ENCODE results near the gene PDE4D.

Gene PDE4D

DNA sequence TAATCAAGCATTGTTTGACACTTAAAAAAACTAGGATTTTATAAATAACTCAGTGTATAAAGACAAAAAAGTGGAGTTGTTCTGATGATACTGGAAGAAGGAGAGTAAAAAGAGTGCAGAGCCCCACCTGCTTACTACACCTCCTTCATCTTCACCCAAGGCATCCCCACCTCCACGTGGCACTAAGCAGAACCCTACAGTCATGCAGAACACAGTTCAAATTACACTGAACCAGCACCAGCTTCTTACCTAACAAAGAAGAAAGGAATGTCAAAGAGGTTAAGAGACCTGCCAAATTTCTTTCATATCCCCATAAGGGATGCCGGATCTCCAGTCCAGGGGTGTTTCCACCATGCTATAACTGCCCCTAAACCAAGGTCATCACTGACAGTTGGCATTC lies 55.5 kb downstream of the PDE4D start:
- DNase-seq: no peak

DNA sequence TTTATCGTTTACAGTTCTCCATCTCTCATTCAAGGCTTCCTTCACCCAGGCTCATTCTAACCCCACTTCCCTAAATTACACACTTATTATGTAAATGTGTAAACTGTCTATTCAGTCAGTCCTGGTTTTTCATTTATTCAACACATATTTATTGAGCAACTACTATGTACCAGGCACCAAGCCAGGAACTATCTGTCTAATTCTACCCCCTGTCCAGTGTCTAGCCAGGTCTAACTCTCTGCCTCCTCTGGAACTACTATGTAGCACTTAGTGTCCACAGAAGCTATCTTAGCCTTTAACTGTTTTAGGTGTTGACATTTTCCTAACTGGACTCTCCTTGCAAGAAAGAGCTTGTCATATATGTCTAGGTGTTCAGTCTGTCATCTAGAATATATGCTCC lies 56.5 kb downstream of the PDE4D start:
- DNase-seq: no peak

DNA sequence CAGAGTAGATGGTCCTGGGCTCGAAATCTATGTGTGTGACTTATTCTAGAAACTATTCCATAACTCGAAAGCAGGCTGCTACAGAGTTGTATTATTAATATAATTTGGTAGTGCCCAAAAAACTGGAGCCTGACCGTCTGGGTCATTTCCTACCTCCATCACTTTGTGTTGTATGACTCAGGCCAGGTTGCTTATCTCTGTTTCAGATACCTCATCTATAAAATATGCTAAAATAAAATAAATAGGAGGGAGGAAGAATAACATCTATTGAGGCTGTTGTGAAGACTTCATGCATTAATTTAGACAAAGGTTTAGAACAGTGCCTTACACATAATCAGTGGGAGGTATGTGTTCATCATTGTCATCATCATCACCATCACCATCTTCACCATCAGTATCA lies 57.7 kb downstream of the PDE4D start:
- no peak for DNase-seq

DNA sequence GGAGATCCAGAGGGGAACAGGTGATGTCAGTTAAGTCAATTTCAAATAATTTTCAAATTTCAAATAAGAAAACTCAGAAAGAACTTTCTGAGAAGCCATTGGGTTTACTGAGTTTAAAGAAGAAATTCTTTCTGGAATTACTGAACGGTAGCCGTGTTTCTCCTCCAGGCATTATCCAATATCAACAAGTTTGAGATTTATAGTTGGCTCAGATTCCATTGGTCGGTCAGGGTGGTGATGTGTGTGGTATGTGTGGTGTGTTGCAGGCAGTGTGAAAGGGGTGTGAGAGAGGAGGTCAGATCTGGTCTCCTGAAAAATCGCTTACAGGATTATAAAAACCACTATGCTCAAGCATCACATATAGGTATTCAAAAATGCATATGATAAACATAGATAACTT lies 60.1 kb downstream of the PDE4D start:
- no peak for DNase-seq

DNA sequence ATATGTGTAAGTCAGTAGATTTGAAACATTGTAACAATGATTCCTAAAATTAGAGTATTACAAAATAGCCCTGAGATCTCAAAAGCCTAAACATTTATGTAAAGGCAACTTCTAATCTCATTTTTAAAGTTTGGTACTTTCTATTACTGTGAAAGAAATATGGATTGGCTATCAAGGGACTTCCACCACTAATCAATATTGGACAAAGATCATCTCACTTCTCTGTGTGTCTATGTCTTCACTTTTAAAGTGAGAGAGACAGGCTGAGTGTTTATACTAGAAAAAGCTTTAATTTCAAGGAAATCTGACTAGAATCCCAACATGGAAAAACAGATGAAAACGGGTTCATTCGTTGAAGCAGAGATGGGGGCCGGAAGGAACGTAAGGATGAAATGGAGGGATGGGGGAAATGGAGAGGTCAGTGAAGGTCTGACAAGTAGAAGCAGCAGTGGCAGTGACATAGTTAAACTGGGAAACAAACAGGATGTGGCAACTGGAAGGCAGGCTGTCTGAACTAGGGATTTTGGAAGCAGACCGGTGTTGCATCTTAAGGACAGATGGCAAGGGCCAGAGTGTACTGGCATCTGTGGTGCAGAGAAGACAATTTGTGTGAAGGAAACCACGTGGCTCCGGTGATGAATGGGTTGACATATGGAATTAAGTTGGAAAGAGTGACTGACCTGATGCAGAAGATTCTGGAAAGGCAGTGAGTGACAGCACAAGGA lies 60.8 kb downstream of the PDE4D start:
- DNase-seq: no peak

DNA sequence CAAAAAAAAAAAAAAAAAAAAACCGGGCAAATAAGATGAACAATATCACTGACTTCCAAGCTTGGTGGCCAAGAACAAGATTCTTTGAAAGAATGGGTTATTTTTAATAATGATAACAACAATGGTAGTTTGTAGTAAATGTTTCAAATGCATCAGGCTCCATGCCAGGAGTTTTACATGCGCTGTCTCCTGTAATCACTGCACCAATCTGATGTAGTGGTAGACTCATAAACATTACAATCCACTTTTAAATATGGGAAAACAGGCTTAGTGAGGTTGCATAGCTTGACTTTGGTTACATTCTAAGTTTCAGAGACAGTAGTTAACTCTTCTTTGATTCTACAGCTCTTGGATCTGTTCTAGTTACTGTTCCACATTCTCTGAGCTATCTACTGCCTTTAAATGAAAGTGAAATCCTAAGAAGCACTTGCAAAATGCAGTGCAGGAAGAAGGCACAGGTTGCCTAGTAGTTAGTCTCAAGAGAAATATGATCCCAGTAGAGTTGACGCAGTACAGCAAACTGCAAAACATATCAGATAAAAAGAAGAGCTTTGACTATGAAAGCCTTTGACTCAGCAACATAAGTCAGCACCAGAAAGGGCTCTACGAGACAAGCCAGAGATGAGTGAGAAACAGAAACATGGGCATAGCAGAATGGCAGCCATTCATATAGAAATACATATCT lies 62.1 kb downstream of the PDE4D start:
- no peak for DNase-seq

DNA sequence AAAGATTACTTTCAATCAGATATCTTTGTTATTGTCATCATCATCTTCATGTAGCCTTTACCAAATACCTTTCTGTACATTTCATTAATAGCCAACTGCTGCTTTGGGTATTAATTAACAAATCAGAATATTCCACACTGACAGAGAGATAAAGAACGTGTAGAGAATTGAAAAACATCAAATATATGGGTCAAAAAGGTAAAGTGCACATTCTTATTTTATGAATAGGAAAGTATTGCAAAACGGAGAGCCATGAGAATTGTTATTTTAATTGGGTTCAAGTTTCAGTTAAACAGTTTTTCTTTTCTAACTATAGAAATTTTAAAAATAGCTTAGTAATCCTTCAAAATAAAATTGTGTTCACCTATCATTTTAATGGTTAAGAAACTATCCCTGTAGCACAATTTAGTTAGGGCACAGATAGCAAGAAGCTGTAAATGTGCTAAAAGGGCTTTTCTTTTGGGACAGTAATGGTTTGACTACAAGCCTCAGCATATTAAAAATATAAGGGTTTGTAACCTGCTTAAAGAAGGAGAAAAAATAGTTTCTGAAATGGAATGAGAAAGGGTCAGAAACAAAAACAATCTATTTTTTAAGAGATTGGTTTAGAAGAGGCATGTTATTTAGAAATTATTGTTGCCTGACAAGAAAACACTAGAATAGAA lies 62.9 kb downstream of the PDE4D start:
- DNase-seq: no peak

DNA sequence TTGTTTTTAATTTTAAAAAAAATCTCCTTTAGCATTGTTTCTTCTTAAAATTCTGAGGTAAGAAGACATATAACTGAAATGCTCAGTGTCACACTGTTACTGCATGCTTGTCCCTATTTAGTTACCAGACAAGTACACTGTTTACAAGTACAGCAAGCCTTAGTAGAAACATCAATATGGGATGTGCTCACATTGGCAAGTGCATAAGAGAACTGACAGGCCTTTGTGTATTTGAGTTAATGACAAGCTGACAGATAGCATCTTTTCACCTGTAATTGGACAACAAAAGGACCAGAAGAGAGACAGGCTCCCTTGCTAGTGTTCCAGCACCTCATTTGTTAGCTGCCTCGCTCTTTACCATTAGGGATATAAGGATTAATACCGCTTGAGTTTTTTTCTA lies 63.6 kb downstream of the PDE4D start:
- DNase-seq: no peak

DNA sequence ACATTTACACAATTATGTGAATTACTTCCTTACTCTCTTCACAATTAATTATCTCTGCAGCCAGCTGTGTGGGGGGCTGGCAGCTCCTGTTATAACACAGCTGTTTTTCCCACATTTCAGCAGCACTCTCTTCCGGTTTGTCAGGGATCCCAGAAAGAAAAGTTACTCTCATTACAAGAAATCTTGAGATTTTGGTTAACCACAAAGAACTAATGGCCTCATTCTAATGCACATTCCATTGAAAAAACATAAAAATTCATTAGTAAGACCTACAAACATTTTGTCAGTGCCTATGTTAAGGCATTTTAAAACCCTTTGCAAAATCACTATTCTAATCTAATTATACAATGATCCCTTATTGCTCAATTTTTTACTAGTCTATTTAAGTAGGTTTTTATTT lies 64.1 kb downstream of the PDE4D start:
- peak; percentile 88 for DNase-seq

DNA sequence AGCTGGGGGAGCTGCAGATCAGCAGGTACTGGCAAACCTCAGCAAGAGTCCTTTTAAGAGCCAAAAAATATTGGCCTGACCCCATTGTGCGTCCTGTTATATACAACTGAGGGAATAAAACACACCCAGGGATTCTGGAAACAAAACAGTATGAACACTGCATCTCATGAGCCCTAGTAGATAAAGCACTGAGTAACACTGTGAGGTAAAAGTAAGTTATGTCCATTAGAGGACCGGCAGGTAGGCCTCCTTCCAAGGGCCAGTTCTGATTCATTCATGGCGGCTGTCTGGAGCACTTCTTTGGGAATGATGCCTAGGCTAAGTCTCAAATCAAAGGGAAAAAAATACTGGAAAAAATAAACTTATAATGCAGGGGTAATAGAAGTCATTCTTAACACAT lies 64.9 kb downstream of the PDE4D start:
- no peak for DNase-seq

DNA sequence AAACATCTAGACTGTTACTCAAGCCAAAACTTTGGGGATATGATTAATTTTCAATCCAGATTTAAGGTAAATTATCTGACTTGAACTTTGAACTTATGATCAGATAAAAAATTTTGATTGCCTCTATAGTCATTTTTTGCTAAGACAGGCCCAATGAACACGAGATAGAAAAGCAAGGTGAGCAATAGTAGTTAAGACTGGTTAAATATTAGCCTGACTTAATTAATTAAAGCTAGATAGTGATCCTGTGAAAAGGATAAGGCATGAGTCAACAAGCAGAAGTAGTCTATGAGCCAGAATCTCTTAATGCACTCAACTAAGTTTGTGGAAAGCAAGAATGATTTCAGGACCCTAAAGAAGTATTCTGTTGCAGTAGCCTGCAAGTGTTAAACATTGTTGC lies 66.5 kb downstream of the PDE4D start:
- DNase-seq: no peak

DNA sequence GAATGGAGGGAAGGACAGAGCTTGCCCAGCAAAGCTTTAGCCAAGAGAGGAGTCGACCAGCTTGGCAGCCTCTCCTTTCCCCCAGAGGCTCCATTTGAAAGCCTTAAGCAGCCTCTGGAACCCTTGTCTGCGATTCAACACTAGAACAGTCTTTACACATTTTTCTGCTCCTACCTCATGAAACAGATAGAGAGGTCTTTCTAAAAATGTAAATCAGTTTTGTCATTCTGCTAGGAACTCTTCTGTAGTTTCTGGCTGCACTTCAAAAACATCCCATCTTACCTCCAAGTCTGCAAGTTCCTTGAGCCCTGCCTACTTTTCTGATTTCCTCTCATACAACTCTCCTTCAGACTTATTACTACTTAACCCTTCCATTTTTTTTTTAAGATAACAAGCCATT lies 70.1 kb downstream of the PDE4D start:
- no peak for DNase-seq

DNA sequence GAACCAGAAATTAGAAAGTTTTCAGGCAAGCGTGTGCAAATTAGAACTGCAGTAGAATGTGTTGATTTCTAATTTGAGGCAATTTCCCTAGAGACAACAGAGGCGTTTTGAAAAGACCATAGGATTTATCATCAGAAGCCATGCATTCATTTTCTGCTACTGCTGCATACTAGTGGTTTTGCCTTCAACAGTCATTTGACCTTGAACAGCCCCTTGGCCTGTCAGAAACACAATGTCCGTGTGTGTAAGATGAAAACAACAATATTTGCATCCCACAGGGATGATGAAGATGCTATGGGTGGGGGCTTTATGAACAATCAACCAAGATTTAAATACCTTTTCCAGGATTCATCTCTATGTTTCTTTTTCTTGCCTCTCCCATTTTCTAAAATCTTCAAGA lies 73.7 kb downstream of the PDE4D start:
- DNase-seq: peak; percentile 54

DNA sequence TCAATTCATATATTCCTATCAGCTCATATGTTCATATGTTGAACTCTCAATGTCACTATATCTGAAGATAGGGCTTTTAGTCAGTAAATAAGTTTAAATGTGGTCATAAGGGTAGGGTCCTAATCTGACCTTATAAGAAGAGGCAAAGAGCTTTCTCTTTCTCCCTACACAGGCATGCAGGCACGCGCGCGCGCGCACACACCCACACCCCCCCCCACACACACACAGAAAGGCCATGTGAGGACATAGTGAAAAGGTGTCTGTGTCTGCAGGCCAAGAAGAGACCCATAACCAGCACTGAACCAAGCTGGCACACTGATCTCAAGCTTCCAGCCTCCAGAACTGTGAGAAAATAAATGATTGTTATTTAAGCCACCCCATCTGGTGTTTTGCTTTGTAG lies 76.0 kb downstream of the PDE4D start:
- no peak for DNase-seq

DNA sequence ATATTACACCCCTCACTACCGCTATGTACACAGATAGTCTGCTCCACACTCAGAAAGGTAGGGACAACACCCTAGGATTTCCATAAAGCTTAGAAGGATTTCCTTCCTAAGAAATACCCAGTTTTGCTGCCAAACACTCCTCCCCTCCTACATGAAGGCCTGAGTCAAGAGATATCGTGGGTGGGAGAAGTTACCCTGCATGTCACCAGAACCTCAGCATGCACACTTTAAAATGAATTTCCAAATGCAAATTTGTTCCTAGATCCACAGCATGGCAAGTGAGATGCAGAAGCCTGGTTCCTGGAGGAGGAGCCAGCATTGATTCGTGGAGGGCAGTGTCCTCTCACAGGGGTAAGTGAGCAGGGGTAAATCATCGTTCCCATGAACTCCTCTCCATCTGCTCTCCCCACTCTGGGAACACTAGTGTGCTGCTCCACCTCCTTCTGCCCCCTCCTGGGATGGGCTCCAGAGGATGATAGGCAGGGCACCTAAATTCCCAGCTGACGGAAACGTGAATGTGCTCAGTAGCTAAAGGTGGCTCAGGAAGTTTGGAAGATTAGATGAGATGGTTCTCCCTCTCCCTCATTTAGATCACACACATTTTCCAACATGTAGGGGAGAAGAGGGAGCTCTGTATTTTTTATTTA lies 76.7 kb downstream of the PDE4D start:
- no peak for DNase-seq

DNA sequence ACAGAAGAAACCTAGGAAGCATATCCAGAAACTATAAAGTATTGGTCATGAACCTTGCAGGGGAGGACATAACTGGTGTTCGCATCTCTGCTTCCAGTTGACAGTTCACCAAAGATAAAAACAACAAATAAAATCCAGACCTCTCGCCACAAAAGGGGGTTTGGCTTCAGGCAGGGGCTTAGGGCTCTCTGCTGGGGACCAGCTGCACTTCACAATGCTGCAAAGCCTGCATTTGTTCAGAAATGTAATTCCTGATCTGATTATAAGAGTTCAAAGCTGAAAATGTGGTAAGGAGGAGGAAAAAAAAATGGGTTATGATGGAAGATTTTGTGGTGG lies 79.0 kb downstream of the PDE4D start:
- no peak for DNase-seq

DNA sequence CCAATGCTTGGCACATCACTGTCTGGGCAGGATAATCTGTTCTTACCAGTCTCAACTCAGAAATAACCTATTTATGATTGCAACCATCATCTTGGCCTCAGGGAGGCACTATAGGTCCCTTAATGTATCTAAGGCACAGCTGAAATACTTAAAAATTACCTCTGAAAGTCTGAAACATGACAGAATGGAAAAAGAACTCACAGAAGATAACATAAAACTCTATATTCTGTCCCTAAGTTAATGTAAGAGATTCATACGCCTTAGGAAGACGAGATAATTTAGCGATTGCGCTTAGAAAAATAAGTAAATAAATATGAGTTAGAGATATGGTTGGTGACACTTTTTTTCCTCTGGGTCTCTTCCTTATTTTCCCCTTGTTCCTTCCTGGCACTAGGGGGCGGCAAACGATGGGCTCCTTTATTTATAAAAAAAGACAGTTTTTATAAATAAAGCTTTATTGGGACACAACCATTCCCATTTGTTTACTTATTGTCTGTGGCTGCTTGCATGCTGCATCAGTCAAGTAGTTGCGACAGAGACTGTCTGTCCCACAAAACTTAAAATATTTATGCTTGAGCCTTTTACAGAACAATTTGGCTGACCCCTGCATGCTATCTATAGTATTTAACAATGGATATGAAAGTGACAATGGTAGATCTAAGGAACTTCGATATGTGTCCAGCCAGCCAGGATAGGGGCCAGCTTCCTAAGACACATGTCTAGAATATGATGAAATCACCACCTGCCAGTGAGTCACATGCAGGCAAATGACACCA lies 79.6 kb downstream of the PDE4D start:
- peak; percentile 73 for DNase-seq

DNA sequence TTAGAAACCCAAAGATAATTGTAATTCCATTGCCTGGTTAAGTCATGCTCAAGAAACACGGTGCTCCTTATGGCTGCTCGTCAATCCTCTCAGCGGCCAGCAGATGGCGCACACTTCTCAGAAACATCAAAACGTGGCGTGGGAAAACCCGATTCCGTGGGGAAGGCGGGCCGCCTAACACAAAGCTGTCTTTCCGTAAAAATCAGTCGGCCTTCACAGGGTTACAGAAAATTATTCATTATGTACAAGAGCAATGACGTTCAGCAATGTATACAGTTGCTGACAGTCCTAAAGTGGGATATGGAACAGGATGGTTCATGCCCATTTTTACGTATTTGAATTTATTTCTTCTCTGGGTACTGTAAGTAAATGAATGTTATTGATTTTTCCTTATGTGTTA lies 83.5 kb downstream of the PDE4D start:
- peak; percentile 78 for DNase-seq

DNA sequence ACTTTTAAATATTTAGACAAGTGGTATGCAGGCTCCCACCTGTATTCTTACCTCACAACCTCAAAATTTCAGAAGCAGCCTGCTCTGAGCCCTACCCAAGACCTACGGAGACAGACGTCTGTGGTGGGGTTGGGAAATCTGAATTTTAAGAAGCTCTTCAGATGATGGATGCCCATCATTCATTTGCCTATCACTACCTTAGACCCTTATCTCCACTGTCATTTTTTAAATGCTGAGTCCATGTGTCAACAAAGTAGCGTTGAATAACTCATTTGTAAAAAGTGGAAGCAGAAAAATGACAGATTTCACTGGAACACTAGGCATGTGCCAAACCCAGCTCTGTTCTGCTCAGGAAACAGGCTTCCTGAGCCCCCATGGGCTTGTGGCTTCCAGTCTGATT lies 85.7 kb downstream of the PDE4D start:
- DNase-seq: no peak

DNA sequence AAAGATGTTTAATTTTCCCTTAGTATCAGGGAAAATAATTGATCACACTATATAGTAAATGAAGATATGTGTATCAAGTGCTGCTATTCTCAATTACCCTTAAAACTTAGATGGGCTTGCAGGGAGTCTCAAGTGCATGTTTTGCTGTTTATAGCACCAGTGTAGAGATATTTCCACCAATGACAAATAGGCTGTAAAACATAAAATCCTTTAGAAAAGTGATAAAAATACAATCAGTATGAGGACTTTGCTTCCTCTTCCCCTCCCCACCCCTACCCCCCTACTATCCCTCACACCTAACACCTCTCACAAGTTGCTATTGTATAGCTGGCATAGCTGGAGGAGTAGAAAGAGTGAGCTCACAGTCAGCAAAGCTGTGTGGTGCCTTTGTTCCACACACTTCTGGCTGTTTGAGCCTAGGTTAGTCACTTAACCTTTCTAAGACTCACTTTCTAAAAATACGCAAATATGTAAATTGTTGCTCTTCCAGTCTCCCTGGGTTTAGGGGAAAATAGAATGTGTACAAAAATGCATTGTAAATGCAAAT lies 93.1 kb downstream of the PDE4D start:
- DNase-seq: no peak

DNA sequence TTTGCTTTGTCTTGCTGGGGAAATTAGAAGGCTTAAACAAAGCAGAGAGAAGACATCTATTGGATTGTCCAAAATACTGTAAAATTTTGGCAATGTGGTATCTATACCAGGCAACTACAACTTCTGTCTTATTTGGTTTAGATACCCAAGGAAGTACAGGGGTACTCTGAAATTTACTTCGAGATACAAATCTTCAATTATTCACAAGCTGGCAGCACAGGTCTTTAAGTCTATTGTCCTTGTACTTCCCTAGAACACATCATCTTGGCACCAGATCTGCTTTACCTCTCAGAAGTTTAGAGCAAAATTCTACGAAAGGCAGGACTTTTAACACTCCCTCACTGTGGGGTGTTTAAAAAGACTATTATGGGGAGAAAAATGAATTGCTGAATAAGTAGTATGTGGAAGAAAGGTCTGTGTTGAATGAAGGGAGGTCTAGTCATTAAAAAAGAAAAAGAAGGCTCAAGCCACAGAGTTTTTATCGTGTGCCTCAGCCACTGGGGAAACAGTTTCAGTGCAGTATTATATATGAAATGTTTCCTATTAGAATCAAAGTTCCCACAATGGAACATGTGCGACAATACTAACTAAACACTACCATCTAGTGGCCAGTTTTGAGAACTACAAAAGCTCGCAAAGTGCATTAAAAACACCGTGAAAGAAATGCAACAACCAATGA lies 93.7 kb downstream of the PDE4D start:
- DNase-seq: peak; percentile 67
